Breast epithelium (tissue), 4 donors: ENCODE data around the gene GNPDA2. TPM values are rescaled to one million over a fixed set of nuclear protein-coding genes. Genes with fewer than 3 reads are reported as not detected.

Experiments used
- DNase-seq, 2 donors: peaks; one replicate each; pipeline ENCODE4 v3.0.0-alpha.2; 2019; ENCODE audit warnings: low spot score in 2 of 2
- H3K27ac ChIP-seq, 2 donors: fragments of 200-600 bp; sonication (generic) in 1 of 2; one replicate each; pipeline ENCODE4 v1.5.1; 2016 to 2019; ENCODE audit warnings: mild to moderate bottlenecking in 1 of 2
- H3K27me3 ChIP-seq, 2 donors: fragments of 200-600 bp; sonication (generic) in 1 of 2; one replicate each; pipeline versions ENCODE4 v1.5.1 to v1.6.0; 2017 to 2019; ENCODE audit warnings: control low read depth in 1 of 2, mild to moderate bottlenecking in 1 of 2
- H3K36me3 ChIP-seq: fragments of 200-600 bp; one replicate; pipeline ENCODE4 v1.5.1; 2019
- H3K4me1 ChIP-seq, 2 donors: fragments of 200-600 bp; sonication (generic); one replicate each; pipeline ENCODE4 v1.5.1; 2016 to 2019; ENCODE audit warnings: control low read depth in 1 of 2
- H3K4me3 ChIP-seq, 3 donors: fragments of 200-600 bp; sonication (generic); 1 replicate in 2 of 3; 2 replicates in 1 of 3; pipeline ENCODE4 v1.5.1; 2016 to 2019; ENCODE audit warnings: mild to moderate bottlenecking in 3 of 3, moderate library complexity in 2 of 3
- H3K9me3 ChIP-seq, 2 donors: fragments of 200-600 bp; sonication (generic) in 1 of 2; one replicate each; pipeline ENCODE4 v1.5.1; 2016 to 2019; ENCODE audit warnings: control low read depth in 1 of 2
- POLR2A ChIP-seq: fragments of 450-650 bp; IDR thresholded peaks from one replicate; pipeline ENCODE4 v1.6.1; 2016; ENCODE audit warnings: antibody characterized with exemption, mild to moderate bottlenecking, moderate library complexity
- POLR2AphosphoS5 ChIP-seq, 3 donors: sonication (generic); formaldehyde crosslinking; IDR thresholded peaks; one replicate each; pipeline ENCODE4 v1.6.1; 2017; ENCODE audit warnings: antibody characterized with exemption in 3 of 3
- intact Hi-C: fragments of 100-400 bp; cut with DNase I; formaldehyde crosslinking; loops from one replicate; pipeline ENCODE4 v1.15.1; 2023; ENCODE audit warnings: low total_unique reads
- total RNA-seq, 3 donors: library from RNA; depleted of rRNA; stranded (reverse); fragments of >200 nt; gene quantifications; one replicate each; pipeline ENCODE4 v1.1.0, GENCODE V29; 2016
- TF ChIP-seq, protein P1 (sequence below), 3 donors: fragments of 450-650 bp; IDR thresholded peaks; one replicate each; pipeline ENCODE4 v1.5.1; 2016 to 2017; ENCODE audit warnings: antibody characterized with exemption in 3 of 3, mild to moderate bottlenecking in 3 of 3, moderate library complexity in 3 of 3

Gene GNPDA2
- total RNA-seq, 3 donors from 2014 or later, result 11.8 to 17.0 (median 17.0) TPM

DNA sequence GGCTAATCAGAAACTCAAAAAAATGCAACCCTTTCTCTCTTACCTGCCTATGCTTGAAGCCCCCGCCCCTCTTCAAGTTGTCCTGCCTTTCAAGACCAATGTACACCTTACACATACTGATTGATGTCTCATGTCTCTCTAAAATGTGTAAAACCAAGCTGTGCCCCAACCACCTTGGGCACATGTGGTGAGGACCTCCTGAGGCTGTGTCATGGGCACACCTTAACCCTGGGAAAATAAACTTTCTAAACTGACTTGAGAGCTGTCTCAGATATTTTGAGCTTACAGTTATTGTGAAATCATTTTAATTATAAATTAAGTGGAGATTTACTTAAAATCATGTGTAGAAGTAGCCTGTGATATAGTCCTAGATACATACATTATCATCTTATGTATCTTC, 25.9 kb downstream of the GNPDA2 start:
- H3K9me3 ChIP-seq, result no peaks in the 10 kb centered on the region
- H3K27ac ChIP-seq, result no peak overlapping the region
- DNase-seq, result no peak
- H3K27me3 ChIP-seq, result no peaks in the 10 kb centered on the region
- intact Hi-C loops, result no loop called here
- H3K36me3 ChIP-seq, result no peaks in the 10 kb centered on the region
- H3K4me3 ChIP-seq, result no peak overlapping the region
- no peak for TF ChIP-seq POLR2A
- no peak for TF ChIP-seq POLR2AphosphoS5 (IDR thresholded peaks at IDR 0.05)
- TF ChIP-seq, protein P1, sequence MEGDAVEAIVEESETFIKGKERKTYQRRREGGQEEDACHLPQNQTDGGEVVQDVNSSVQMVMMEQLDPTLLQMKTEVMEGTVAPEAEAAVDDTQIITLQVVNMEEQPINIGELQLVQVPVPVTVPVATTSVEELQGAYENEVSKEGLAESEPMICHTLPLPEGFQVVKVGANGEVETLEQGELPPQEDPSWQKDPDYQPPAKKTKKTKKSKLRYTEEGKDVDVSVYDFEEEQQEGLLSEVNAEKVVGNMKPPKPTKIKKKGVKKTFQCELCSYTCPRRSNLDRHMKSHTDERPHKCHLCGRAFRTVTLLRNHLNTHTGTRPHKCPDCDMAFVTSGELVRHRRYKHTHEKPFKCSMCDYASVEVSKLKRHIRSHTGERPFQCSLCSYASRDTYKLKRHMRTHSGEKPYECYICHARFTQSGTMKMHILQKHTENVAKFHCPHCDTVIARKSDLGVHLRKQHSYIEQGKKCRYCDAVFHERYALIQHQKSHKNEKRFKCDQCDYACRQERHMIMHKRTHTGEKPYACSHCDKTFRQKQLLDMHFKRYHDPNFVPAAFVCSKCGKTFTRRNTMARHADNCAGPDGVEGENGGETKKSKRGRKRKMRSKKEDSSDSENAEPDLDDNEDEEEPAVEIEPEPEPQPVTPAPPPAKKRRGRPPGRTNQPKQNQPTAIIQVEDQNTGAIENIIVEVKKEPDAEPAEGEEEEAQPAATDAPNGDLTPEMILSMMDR (IDR thresholded peaks at IDR 0.05), result no peak
- no peaks in the 10 kb centered on the region for H3K4me1 ChIP-seq

- intact Hi-C loops, result no loop called here
- TF ChIP-seq POLR2A, result no peak
- TF ChIP-seq, protein P1 (IDR thresholded peaks at IDR 0.05), result no peak
- TF ChIP-seq POLR2AphosphoS5 (IDR thresholded peaks at IDR 0.05), result no peak
- Histone ChIP-seq H3K9me3 (no peaks in the 10 kb centered on the region), H3K4me1 (peaks cover 0 to 4% of the 10 kb centered on the region in 2 donors), H3K4me3 (no peak overlapping the region), H3K27me3 (no peaks in the 10 kb centered on the region), H3K27ac (no peak overlapping the region), H3K36me3 (peaks cover 2% of the 10 kb centered on the region)
- DNase-seq, result no peak
Measured at GRCh38 chr4:44684648-44685047, 41.7 kb downstream of the GNPDA2 start.

GRCh38 chr4:44679060-44679459, 47.3 kb downstream of the GNPDA2 start:
- Histone ChIP-seq H3K27ac (peak overlapping the region; percentile 90 to 94), H3K36me3 (no peaks in the 10 kb centered on the region), H3K9me3 (no peaks in the 10 kb centered on the region), H3K4me3 (peak overlapping the region; percentile 69 to 94 (median 86)), H3K27me3 (no peaks in the 10 kb centered on the region), H3K4me1 (peaks cover 0 to 4% of the 10 kb centered on the region in 2 donors)
- intact Hi-C loops, result no loop called here
- DNase-seq, result no peak
- TF ChIP-seq POLR2AphosphoS5 (IDR thresholded peaks at IDR 0.05) (no peak), POLR2A (no peak)
- TF ChIP-seq, protein P1 (IDR thresholded peaks at IDR 0.05), result no peak

DNA sequence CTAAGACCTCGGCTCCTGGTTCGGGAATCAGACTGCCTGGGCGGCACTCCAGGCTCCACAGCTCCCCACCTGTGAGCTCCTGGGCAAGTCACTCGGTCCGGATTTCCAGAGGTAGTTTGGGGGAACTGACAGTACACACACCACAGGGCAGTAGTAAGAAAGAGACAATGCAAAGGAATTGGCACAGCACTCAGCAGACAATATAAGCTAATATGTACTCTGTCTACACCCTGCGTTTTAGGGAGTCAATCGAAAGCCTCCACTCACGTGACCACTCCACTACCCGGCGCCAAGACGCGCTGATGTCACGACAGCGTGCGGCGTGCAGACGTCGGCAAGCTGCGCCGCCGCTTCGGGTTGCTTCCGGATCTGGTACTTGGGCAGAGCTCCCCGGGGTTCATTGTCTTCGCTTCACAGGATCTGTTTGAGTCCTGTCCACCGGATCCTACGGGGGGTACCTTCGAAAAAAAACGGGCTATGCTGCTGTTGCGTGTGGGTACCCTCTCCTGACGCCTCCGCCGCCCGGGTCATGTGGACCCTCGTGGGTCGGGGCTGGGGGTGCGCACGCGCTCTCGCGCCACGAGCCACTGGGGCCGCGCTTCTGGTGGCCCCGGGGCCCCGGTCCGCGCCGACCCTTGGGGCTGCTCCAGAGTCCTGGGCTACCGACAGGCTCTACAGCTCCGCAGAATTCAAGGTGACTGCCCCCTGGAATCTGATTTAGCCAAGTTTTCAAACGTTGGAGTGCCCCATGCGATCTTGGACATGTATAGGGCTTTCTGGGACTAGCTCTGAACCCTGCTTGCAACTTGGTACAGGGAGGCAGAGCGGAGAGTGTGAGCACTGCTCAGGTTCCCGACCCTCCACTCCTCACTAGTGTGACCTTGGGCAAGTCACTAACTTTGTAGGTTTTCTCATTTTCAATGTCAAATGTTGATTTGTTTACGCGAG, 48.0 kb downstream of the GNPDA2 start, which contains the start of gene GUF1:
GUF1 (plus strand) TSS at position 327 of the 948 bp plus-strand sequence; CDS start at position 530, 203 bp downstream.
- intact Hi-C loops, result no loop called here
- TF ChIP-seq, protein P1 (IDR thresholded peaks at IDR 0.05), result no peak
- TF ChIP-seq POLR2AphosphoS5 (IDR thresholded peaks at IDR 0.05) (peak; percentile 75 to 88 (median 78)), POLR2A (peak; percentile 47)
- no peaks in the 10 kb centered on the region for H3K9me3 ChIP-seq
- H3K4me1 ChIP-seq, result peaks cover 0 to 4% of the 10 kb centered on the region in 2 donors
- H3K27me3 ChIP-seq, result no peaks in the 10 kb centered on the region
- H3K4me3 ChIP-seq, result peak within 1 kb of the TSS; percentile 69 to 94 (median 86)
- peak; percentile 85 to 88 for DNase-seq
- peak within 1 kb of the TSS; percentile 90 to 94 for H3K27ac ChIP-seq
- no peaks in the 10 kb centered on the region for H3K36me3 ChIP-seq

DNA sequence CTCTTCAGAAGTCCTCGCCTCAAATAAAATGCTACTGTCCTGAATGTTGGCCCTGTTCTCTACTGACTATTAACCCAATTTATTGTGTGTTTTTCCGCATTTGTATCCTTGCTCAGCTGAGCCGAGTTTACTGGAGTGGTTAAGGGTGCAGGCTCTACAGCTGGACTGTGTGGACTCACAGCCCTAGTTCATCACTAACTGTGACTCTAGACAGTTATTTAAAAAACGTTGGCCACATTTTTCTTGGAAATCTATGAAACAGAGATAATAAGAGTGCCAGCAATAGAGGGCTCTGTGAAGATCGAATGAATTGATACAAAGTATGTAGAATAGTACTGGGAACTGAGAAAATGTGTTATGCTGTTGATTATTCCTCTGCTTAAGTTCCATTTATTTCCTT, 51.0 kb downstream of the GNPDA2 start:
- no peaks in the 10 kb centered on the region for H3K9me3 ChIP-seq
- intact Hi-C loops, result no loop called here
- no peak overlapping the region for H3K4me3 ChIP-seq
- H3K27ac ChIP-seq, result no peak overlapping the region
- H3K36me3 ChIP-seq, result no peaks in the 10 kb centered on the region
- peaks cover 0 to 4% of the 10 kb centered on the region in 2 donors for H3K4me1 ChIP-seq
- DNase-seq, result no peak
- TF ChIP-seq POLR2AphosphoS5 (IDR thresholded peaks at IDR 0.05) (no peak), POLR2A (no peak)
- TF ChIP-seq, protein P1 (IDR thresholded peaks at IDR 0.05), result no peak
- H3K27me3 ChIP-seq, result no peaks in the 10 kb centered on the region
